Keratinocyte (primary cell): Measurements from ENCODE around the gene PGLYRP4. TPM values are rescaled to one million over a fixed set of nuclear protein-coding genes. Genes with fewer than 3 reads are reported as not detected.

Experiments used
- DNase-seq: peaks from one replicate; pipeline ENCODE4 v3.0.0-alpha.2; 2011; ENCODE audit warnings: low read depth, missing footprints, low spot score
- FAIRE-seq: peaks from 2 replicates; lab custom pipeline; 2011; peaks lifted over from hg19 to GRCh38; lab: Jason Lieb, UNC
- H2AFZ ChIP-seq: 2 replicates; pipeline ENCODE4 v1.6.0; 2012; ENCODE audit warnings: low read length, control low read depth, inconsistent platforms; ENCODE audit not compliant: control insufficient read depth
- H3K27ac ChIP-seq: 2 replicates; pipeline ENCODE4 v1.5.1; 2011; ENCODE audit warnings: low read length; ENCODE audit not compliant: control insufficient read depth, insufficient read depth
- H3K27me3 ChIP-seq: 3 replicates; pipeline ENCODE4 v1.6.0; 2011; ENCODE audit warnings: low read length; ENCODE audit not compliant: control insufficient read depth, insufficient read depth; ENCODE audit errors: extremely low read depth
- H3K36me3 ChIP-seq, 2 experiments: 2 replicates in 1 of 2; 3 replicates in 1 of 2; pipeline ENCODE4 v1.5.1; 2011; ENCODE audit warnings: low read length in 2 of 2, mild to moderate bottlenecking in 1 of 2; ENCODE audit not compliant: control insufficient read depth in 2 of 2, insufficient read depth in 2 of 2; ENCODE audit errors: extremely low read depth in 1 of 2
- H3K4me1 ChIP-seq: 3 replicates; pipeline ENCODE4 v1.5.1; 2011; ENCODE audit warnings: low read length; ENCODE audit not compliant: control insufficient read depth, insufficient read depth; ENCODE audit errors: extremely low read depth
- H3K4me2 ChIP-seq: 3 replicates; pipeline ENCODE4 v1.6.0; 2011; ENCODE audit warnings: low read depth, low read length; ENCODE audit not compliant: control insufficient read depth, insufficient read depth; ENCODE audit errors: extremely low read depth
- H3K4me3 ChIP-seq, 3 experiments: fragments of 200-600 bp in 1 of 3; sonication (generic) in 1 of 3; 2 replicates in 2 of 3; 3 replicates in 1 of 3; pipeline ENCODE4 v1.5.1; 2011 to 2016; ENCODE audit warnings: low read length in 3 of 3, mild to moderate bottlenecking in 3 of 3, control low read depth in 2 of 3, inconsistent platforms in 1 of 3, low read depth in 1 of 3, mixed read lengths in 1 of 3, mixed run types in 1 of 3, moderate library complexity in 1 of 3; ENCODE audit not compliant: control insufficient read depth in 2 of 3, insufficient read depth in 2 of 3; ENCODE audit errors: extremely low read depth in 1 of 3
- H3K79me2 ChIP-seq: 2 replicates; pipeline ENCODE4 v1.6.0; 2012; ENCODE audit warnings: low read length; ENCODE audit not compliant: control insufficient read depth, insufficient read depth
- H3K9ac ChIP-seq: 3 replicates; pipeline ENCODE4 v1.6.0; 2011; ENCODE audit warnings: low read length; ENCODE audit not compliant: control insufficient read depth, insufficient read depth; ENCODE audit errors: extremely low read depth
- H3K9me1 ChIP-seq: 3 replicates; pipeline ENCODE4 v1.6.0; 2011; ENCODE audit warnings: low read length; ENCODE audit not compliant: control insufficient read depth, insufficient read depth; ENCODE audit errors: extremely low read depth
- H3K9me3 ChIP-seq: 2 replicates; pipeline ENCODE4 v1.5.1; 2012; ENCODE audit warnings: low read depth, low read length; ENCODE audit not compliant: control insufficient read depth
- H4K20me1 ChIP-seq: 3 replicates; pipeline ENCODE4 v1.6.0; 2011; ENCODE audit warnings: low read length; ENCODE audit not compliant: control insufficient read depth, insufficient read depth; ENCODE audit errors: extremely low read depth
- CTCF ChIP-seq, 3 experiments: IDR thresholded peaks in 1 of 3; conservative IDR thresholded peaks in 1 of 3; optimal IDR thresholded peaks in 1 of 3; 2 replicates in 2 of 3; 3 replicates in 1 of 3; pipeline versions ENCODE3 to v1.5.1; 2011; ENCODE audit warnings: low read length in 3 of 3, mild to moderate bottlenecking in 3 of 3, moderate library complexity in 2 of 3, control low read depth in 1 of 3, inconsistent platforms in 1 of 3; ENCODE audit not compliant: insufficient read depth in 2 of 3; ENCODE audit errors: extremely low read depth in 1 of 3
- EZH2 ChIP-seq: IDR thresholded peaks from one replicate; pipeline ENCODE4 v1.6.1; 2012; ENCODE audit warnings: inconsistent platforms, mild to moderate bottlenecking, low read length, moderate library complexity
- dilution Hi-C: fragments of 300-500 bp; cut with MboI; formaldehyde crosslinking; loops from one replicate; pipeline ENCODE4 v1.7.0; 2020; ENCODE audit warnings: low sequenced_read_pairs; ENCODE audit not compliant: extremely low pct_ligation_motif_present
- polyA plus RNA-seq, 5 experiments: library from polyadenylated mRNA; depleted of rRNA in 3 of 5; stranded (reverse) in 3 of 5; stranded (forward) in 1 of 5; unstranded in 1 of 5; fragments of >200 nt; gene quantifications; 1 replicate in 1 of 5; 2 replicates in 3 of 5; 3 replicates in 1 of 5; pipeline versions ENCODE4 v1.2.1 to v1.2.3, GENCODE V29; 2011 to 2012; ENCODE audit warnings: missing spikeins in 2 of 5, low read depth in 1 of 5, low replicate concordance in 1 of 5

The PGLYRP4 gene
- polyA plus RNA-seq, 1 donor (not counting 4 experiments of a cell fraction or from before 2014, with no cell fraction given): 3.8 TPM

DNA sequence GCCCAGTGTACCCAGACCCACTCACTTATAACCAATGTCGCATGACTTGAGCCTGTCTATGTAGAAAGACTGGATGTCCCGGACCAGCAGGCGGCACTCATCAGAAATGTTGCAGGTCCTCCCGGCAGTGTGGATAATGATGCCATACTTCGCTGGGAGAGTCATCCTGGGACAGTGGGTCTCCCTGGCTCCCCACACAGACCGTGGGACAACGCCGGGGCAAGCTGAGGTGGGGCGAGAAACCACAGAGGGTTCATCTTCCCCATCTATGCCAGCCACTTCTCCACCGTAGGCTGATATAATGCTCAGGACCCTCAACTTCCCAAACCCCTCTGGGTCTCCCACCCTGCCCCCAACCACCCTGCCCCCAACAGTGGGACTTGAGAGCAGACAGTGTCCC lies 8.3 kb downstream of the PGLYRP4 start:
- no peak overlapping the region for H3K4me2 ChIP-seq

DNA sequence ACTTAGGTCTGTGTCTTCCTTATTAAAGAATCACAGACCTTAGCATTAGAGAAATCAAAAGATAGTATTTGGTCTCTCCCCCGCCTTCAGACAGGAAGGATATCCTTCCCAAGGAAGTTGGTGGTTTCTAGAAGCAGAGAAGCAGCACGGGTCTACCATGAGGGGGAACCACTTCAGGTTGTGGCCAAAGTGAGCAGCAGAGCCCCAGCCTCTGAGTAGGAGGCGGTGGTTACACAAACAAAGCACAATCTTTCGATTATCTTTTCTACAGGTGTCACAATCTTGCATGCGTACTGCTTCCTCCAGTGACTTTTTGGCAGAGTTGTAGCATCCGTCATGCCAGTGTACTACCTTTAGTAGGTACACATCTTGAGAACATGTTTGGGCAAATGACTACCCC lies 8.8 kb downstream of the PGLYRP4 start:
- Histone ChIP-seq H3K27me3 (peaks cover 3% of the 10 kb centered on the region), H2AFZ (no peak overlapping the region), H3K4me2 (no peak overlapping the region), H3K9me3 (no peaks in the 10 kb centered on the region), H3K27ac (no peak overlapping the region), H3K79me2 (no peaks in the 10 kb centered on the region), H3K4me1 (peaks cover 20% of the 10 kb centered on the region), H3K36me3 (no peaks in the 10 kb centered on the region), H3K9me1 (no peaks in the 10 kb centered on the region), H3K4me3 (no peak overlapping the region), H4K20me1 (no peaks in the 10 kb centered on the region), H3K9ac (no peak overlapping the region)
- TF ChIP-seq EZH2 (no peak), CTCF (optimal IDR thresholded peaks at IDR 0.05 in 1 of 3, IDR thresholded peaks at IDR 0.05 in 1 of 3, conservative IDR thresholded peaks at IDR 0.05 in 1 of 3; ENCODE audit: extremely low read depth in 1 of 3, insufficient read depth in 2 of 3, low read length in 3 of 3) (no peak)
- DNase-seq (no peak), FAIRE-seq (no peak)
- dilution Hi-C loops: no loop called here

More for the DNA sequence above, 8.3 kb downstream of the PGLYRP4 start:
- H3K27me3 ChIP-seq: peaks cover 3% of the 10 kb centered on the region
- H2AFZ ChIP-seq: no peak overlapping the region
- dilution Hi-C loops: no loop called here
- no peaks in the 10 kb centered on the region for H4K20me1 ChIP-seq
- H3K36me3 ChIP-seq: no peaks in the 10 kb centered on the region
- FAIRE-seq (no peak), DNase-seq (no peak)
- no peak overlapping the region for H3K27ac ChIP-seq
- H3K9me3 ChIP-seq: no peaks in the 10 kb centered on the region
- H3K9ac ChIP-seq: no peak overlapping the region
- TF ChIP-seq EZH2 (no peak), CTCF (optimal IDR thresholded peaks at IDR 0.05 in 1 of 3, IDR thresholded peaks at IDR 0.05 in 1 of 3, conservative IDR thresholded peaks at IDR 0.05 in 1 of 3; ENCODE audit: extremely low read depth in 1 of 3, insufficient read depth in 2 of 3, low read length in 3 of 3) (no peak)
- H3K79me2 ChIP-seq: no peaks in the 10 kb centered on the region
- H3K9me1 ChIP-seq: no peaks in the 10 kb centered on the region
- H3K4me1 ChIP-seq: peaks cover 20% of the 10 kb centered on the region
- no peak overlapping the region for H3K4me3 ChIP-seq
